Activated CD8-positive, alpha-beta memory T cell treated with anti-CD3 and anti-CD28 coated beads, Interleukin-2, amount 50 U/mL, for 48 hours (primary cell): Measurements from ENCODE around the gene BID.

Experiments
- DNase-seq: peaks from one replicate; pipeline ENCODE4 v3.0.0-alpha.2; 2020

BID gene

GRCh38 chr22:17774206-17774925 is at the start of gene BID:
Gene BID, minus strand, starts transcription at chr22:17774469. Its CDS starts 24,353 bp downstream, at chr22:17750116.
- peak; percentile 59 for DNase-seq

GRCh38 chr22:17823964-17824363 is 49.7 kb upstream of the BID start:
- DNase-seq = no peak

- no peak for DNase-seq
Measured at GRCh38 chr22:17823226-17823625, 49.0 kb upstream of the BID start.

- DNase-seq = no peak
Measured at GRCh38 chr22:17822087-17822486, 47.8 kb upstream of the BID start.

GRCh38 chr22:17820879-17821439 is 46.7 kb upstream of the BID start:
- no peak for DNase-seq

- no peak for DNase-seq
Measured at GRCh38 chr22:17818649-17819048, 44.4 kb upstream of the BID start.

- DNase-seq = no peak
Measured at GRCh38 chr22:17818180-17818579, 43.9 kb upstream of the BID start.

GRCh38 chr22:17817511-17818065 is 43.3 kb upstream of the BID start:
- no peak for DNase-seq

- no peak for DNase-seq
Measured at GRCh38 chr22:17817079-17817478, 42.8 kb upstream of the BID start.

- no peak for DNase-seq
Measured at GRCh38 chr22:17816649-17817048, 42.4 kb upstream of the BID start.

- DNase-seq = no peak
Measured at GRCh38 chr22:17815703-17816254, 41.5 kb upstream of the BID start.

GRCh38 chr22:17814830-17815229 is 40.6 kb upstream of the BID start:
- no peak for DNase-seq

GRCh38 chr22:17814084-17814483 is 39.8 kb upstream of the BID start:
- no peak for DNase-seq

- no peak for DNase-seq
Measured at GRCh38 chr22:17811119-17811518, 36.9 kb upstream of the BID start.

GRCh38 chr22:17810570-17811116 is 36.4 kb upstream of the BID start:
- no peak for DNase-seq

GRCh38 chr22:17808693-17809403 is 34.6 kb upstream of the BID start:
- DNase-seq = no peak

- DNase-seq = no peak
Measured at GRCh38 chr22:17807578-17808410, 33.5 kb upstream of the BID start.

GRCh38 chr22:17807086-17807485 is 32.8 kb upstream of the BID start:
- DNase-seq = no peak

GRCh38 chr22:17806437-17806836 is 32.2 kb upstream of the BID start:
- no peak for DNase-seq

- DNase-seq = no peak
Measured at GRCh38 chr22:17804331-17805080, 30.2 kb upstream of the BID start.

GRCh38 chr22:17803609-17804270 is 29.5 kb upstream of the BID start:
- DNase-seq = no peak
